Neuronal stem cell (in vitro differentiated cells): ENCODE measurements around the gene MYO9A.

Experiments
- DNase-seq: peaks from one replicate; pipeline ENCODE4 v3.0.0-alpha.2; 2013; ENCODE audit warnings: low spot score
- H2AFZ ChIP-seq: one replicate; pipeline ENCODE4 v1.6.1; 2013; ENCODE audit warnings: mild to moderate bottlenecking, low read length, inconsistent platforms
- H2AK5ac ChIP-seq: 2 replicates; pipeline ENCODE4 v1.6.1; 2013; ENCODE audit warnings: low read depth, mild to moderate bottlenecking, inconsistent platforms, low read length, moderate library complexity, mixed read lengths
- H2BK120ac ChIP-seq: 2 replicates; pipeline ENCODE4 v1.6.1; 2013; ENCODE audit warnings: low read depth, mild to moderate bottlenecking, inconsistent platforms, low read length, moderate library complexity, mixed read lengths
- H2BK12ac ChIP-seq: one replicate; pipeline ENCODE4 v1.6.1; 2013; ENCODE audit warnings: low read length, inconsistent platforms
- H2BK15ac ChIP-seq: 2 replicates; pipeline ENCODE4 v1.6.1; 2013; ENCODE audit warnings: mild to moderate bottlenecking, low read length, inconsistent platforms, mixed read lengths
- H2BK5ac ChIP-seq: one replicate; pipeline ENCODE4 v1.6.1; 2013; ENCODE audit warnings: inconsistent platforms, mild to moderate bottlenecking, low read length, moderate library complexity
- H3K14ac ChIP-seq: one replicate; pipeline ENCODE4 v1.6.1; 2013; ENCODE audit warnings: low read length, inconsistent platforms
- H3K18ac ChIP-seq: 2 replicates; pipeline ENCODE4 v1.6.1; 2013; ENCODE audit warnings: low read length, inconsistent platforms
- H3K23ac ChIP-seq: 2 replicates; pipeline ENCODE4 v1.6.1; 2013; ENCODE audit warnings: low read depth, mild to moderate bottlenecking, mixed read lengths, low read length, inconsistent platforms; ENCODE audit not compliant: poor library complexity
- H3K27ac ChIP-seq: replicated peaks from 3 replicates; pipeline ENCODE4 v1.5.1; 2013; ENCODE audit warnings: low read length, inconsistent platforms
- H3K27me3 ChIP-seq, 3 experiments: 2 replicates each; pipeline ENCODE4 v1.6.1; 2013; ENCODE audit warnings: low read length in 3 of 3, mild to moderate bottlenecking in 2 of 3, inconsistent platforms in 1 of 3, low read depth in 1 of 3, mixed read lengths in 1 of 3, moderate library complexity in 1 of 3; ENCODE audit not compliant: control insufficient read depth in 3 of 3, insufficient read depth in 3 of 3
- H3K36me3 ChIP-seq, 2 donors: replicated peaks in 1 of 2; 2 replicates each; pipeline ENCODE4 v1.6.1; 2013; ENCODE audit warnings: low read length in 2 of 2; ENCODE audit not compliant: control insufficient read depth in 2 of 2, insufficient read depth in 2 of 2
- H3K4ac ChIP-seq: 2 replicates; pipeline ENCODE4 v1.6.1; 2013; ENCODE audit warnings: inconsistent platforms, mild to moderate bottlenecking, low read length, moderate library complexity
- H3K4me1 ChIP-seq, 2 donors: 1 replicate in 1 of 2; 2 replicates in 1 of 2; pipeline ENCODE4 v1.6.1; 2013; ENCODE audit warnings: low read length in 2 of 2, low read depth in 1 of 2; ENCODE audit not compliant: control insufficient read depth in 2 of 2, insufficient read depth in 1 of 2
- H3K4me2 ChIP-seq: one replicate; pipeline ENCODE4 v1.6.1; 2013; ENCODE audit warnings: mild to moderate bottlenecking, low read length, inconsistent platforms; ENCODE audit not compliant: insufficient read depth, poor library complexity, severe bottlenecking
- H3K4me3 ChIP-seq, 2 donors: 2 replicates each; pipeline ENCODE4 v1.5.1; 2013; ENCODE audit warnings: low read length in 2 of 2, mild to moderate bottlenecking in 2 of 2, inconsistent platforms in 1 of 2, moderate library complexity in 1 of 2
- H3K79me1 ChIP-seq: one replicate; pipeline ENCODE4 v1.6.1; 2013; ENCODE audit warnings: low read depth, mild to moderate bottlenecking, inconsistent platforms, low read length, moderate library complexity
- H3K9ac ChIP-seq: one replicate; pipeline ENCODE4 v1.6.1; 2013; ENCODE audit warnings: mild to moderate bottlenecking, low read depth, low read length, inconsistent platforms; ENCODE audit not compliant: poor library complexity
- H3K9me3 ChIP-seq, 2 donors: replicated peaks in 1 of 2; 2 replicates each; pipeline versions ENCODE3 to v1.6.1; 2013; ENCODE audit warnings: low read length in 2 of 2, mild to moderate bottlenecking in 2 of 2, inconsistent platforms in 1 of 2, low read depth in 1 of 2, mixed read lengths in 1 of 2, moderate library complexity in 1 of 2; ENCODE audit not compliant: control insufficient read depth in 2 of 2, insufficient read depth in 1 of 2
- H4K8ac ChIP-seq: one replicate; pipeline ENCODE4 v1.6.1; 2013; ENCODE audit warnings: low read depth, mild to moderate bottlenecking, inconsistent platforms, low read length, moderate library complexity
- H4K91ac ChIP-seq: one replicate; pipeline ENCODE4 v1.6.1; 2013; ENCODE audit warnings: low read length, low read depth, mild to moderate bottlenecking, inconsistent platforms; ENCODE audit not compliant: poor library complexity
- WGBS, 2 donors: extraction: QIAGEN DNeasy Blood & Tissue Kit; methylation state at CpG; one replicate each; pipeline ENCODE4 v1.1.7; 2013; ENCODE audit warnings: missing lambda C conversion rate in 2 of 2, mixed read lengths in 1 of 2; ENCODE audit not compliant: insufficient read length in 2 of 2, insufficient replicate concordance in 1 of 2; ENCODE audit errors: extremely low coverage in 2 of 2; 5-methylcytosine and 5-hydroxymethylcytosine counted together

Gene MYO9A

DNA sequence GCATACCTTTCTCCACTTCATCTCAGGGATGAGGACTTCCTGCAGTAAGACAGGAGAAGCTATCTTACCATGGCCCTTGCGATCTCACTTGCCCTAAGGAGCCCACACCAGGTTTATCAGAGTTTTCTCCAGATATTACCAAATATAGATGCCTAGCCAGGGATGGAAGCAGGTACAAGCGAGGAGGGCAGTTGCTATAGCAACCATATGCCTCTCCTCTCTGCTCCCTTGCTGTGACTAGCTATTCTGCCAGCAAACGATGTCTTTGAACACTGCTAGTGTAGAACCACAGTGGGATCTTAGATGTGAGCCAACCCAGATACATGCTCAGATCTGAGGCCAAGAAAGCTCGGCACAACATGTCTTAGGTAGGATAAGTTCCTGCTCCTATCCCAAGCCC lies 45.8 kb upstream of the MYO9A start:
- no CpG with 5 or more reads among the region's 4 CpGs for WGBS, 2 donors
- H3K14ac ChIP-seq = no peak overlapping the region
- H3K27ac ChIP-seq = no peak overlapping the region

DNA sequence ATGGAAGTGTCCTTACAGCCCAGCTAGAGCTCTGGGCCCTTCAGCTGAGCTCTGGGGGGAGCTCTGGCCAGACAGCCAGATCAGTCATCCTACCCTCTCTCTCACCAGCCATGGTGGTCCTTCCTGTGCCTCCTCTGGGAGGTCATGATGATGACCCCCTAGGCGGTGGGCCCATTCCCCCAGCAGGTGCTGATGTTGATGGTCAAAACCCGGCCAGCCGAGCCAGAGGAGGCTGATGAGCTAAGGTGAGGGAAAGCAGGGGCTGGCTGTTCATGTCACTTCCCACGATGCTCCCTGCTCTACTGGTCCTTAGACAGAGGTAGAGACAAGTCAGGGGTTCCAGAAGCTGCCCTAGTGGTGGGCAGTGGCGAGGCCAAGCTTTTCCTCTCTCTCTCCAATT lies 44.6 kb upstream of the MYO9A start:
- Histone ChIP-seq H3K23ac (no peak overlapping the region), H3K4me1 (peaks cover 13 to 18% of the 10 kb centered on the region in 2 donors), H3K36me3 (no peaks in the 10 kb centered on the region), H2BK12ac (no peak overlapping the region), H3K9me3 (no peaks in the 10 kb centered on the region), H3K27ac (no peak overlapping the region), H3K9ac (no peak overlapping the region), H2BK5ac (no peak overlapping the region), H3K79me1 (no peaks in the 10 kb centered on the region), H3K4ac (no peak overlapping the region), H3K18ac (no peak overlapping the region), H2BK120ac (no peak overlapping the region), H2BK15ac (no peak overlapping the region), H3K4me3 (no peak overlapping the region), H4K91ac (no peak overlapping the region), H4K8ac (no peak overlapping the region), H3K4me2 (no peak overlapping the region), H3K14ac (no peak overlapping the region), H2AFZ (no peak overlapping the region), H2AK5ac (peak overlapping the region; percentile 20), H3K27me3 (peaks cover 0 to 6% (median 0%) of the 10 kb centered on the region in 3 experiments)
- no CpG with 5 or more reads among the region's 5 CpGs for WGBS, 2 donors
- DNase-seq = no peak

More for the DNA sequence above, 45.8 kb upstream of the MYO9A start:
- H4K8ac ChIP-seq = no peak overlapping the region
- H2BK15ac ChIP-seq = no peak overlapping the region
- H2AK5ac ChIP-seq = no peak overlapping the region
- H3K4ac ChIP-seq = no peak overlapping the region
- peaks cover 0 to 6% (median 0%) of the 10 kb centered on the region in 3 experiments for H3K27me3 ChIP-seq
- peaks cover 18 to 21% of the 10 kb centered on the region in 2 donors for H3K4me1 ChIP-seq
- no peak overlapping the region for H3K18ac ChIP-seq
- H3K36me3 ChIP-seq = no peaks in the 10 kb centered on the region
- H2BK5ac ChIP-seq = no peak overlapping the region
- no peak overlapping the region for H2AFZ ChIP-seq
- H3K9ac ChIP-seq = no peak overlapping the region
- no peaks in the 10 kb centered on the region for H3K79me1 ChIP-seq
- no peak overlapping the region for H3K4me2 ChIP-seq
- no peaks in the 10 kb centered on the region for H3K9me3 ChIP-seq
- H3K23ac ChIP-seq = no peak overlapping the region
- H4K91ac ChIP-seq = no peak overlapping the region
- H2BK12ac ChIP-seq = no peak overlapping the region
- no peak overlapping the region for H3K4me3 ChIP-seq
- no peak for DNase-seq
- H2BK120ac ChIP-seq = no peak overlapping the region

DNA sequence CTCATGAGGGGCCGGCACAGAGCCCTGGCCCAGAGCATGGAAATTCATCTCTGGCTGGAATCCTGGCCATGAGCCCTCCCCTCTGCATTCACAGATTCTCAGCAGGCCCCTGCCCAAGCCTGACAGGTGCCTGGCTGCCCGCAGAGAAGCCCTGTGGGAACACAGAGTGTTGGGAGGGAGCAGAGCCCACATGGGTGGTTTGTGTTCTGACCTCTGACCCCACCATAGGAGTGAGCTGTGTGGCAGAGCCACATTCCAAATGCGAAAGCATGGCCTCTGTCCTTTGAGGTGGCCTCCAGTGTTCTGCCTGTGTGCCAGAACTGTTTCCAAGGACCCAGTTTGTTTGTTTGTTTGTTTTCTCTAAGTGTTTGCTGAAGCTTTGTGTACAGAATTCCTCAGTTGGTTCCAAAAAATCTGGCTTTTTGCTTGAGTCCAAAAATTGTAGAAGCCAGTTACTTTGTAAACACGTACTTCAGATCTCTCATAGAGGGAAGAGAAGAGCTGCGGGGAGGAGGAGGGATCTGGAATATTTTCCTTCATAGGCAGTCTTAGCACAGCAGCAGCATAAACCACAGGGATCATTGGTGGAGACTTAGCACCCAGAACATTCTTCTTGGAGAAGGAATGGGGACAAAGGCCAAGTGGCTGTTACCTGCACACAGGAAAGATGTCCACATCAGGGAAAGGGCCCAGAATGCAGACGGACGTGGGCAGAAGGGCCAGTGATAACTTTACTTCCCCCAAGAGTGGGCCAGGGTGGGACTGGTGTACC lies 43.6 kb upstream of the MYO9A start:
- no peak overlapping the region for H3K27ac ChIP-seq
- no peak overlapping the region for H3K14ac ChIP-seq
- no peak overlapping the region for H2AK5ac ChIP-seq
- no peak overlapping the region for H2BK15ac ChIP-seq
- no peaks in the 10 kb centered on the region for H3K36me3 ChIP-seq
- H2BK12ac ChIP-seq = no peak overlapping the region
- no peak overlapping the region for H4K8ac ChIP-seq
- H3K9ac ChIP-seq = no peak overlapping the region
- no peak overlapping the region for H3K4me2 ChIP-seq
- no peak overlapping the region for H2BK5ac ChIP-seq
- peaks cover 0 to under 1% (median 0%) of the 10 kb centered on the region in 3 experiments for H3K27me3 ChIP-seq
- peak overlapping the region; percentile 15 for H3K18ac ChIP-seq
- H2BK120ac ChIP-seq = no peak overlapping the region
- H4K91ac ChIP-seq = no peak overlapping the region
- WGBS, 2 donors = no CpG with 5 or more reads among the region's 7 CpGs
- H3K23ac ChIP-seq = peak overlapping the region; percentile 26
- H3K4me1 ChIP-seq = peaks cover 13 to 18% of the 10 kb centered on the region in 2 donors
- H3K9me3 ChIP-seq = no peaks in the 10 kb centered on the region
- DNase-seq = peak; percentile 21
- no peak overlapping the region for H3K4me3 ChIP-seq
- no peak overlapping the region for H3K4ac ChIP-seq
- no peaks in the 10 kb centered on the region for H3K79me1 ChIP-seq
- H2AFZ ChIP-seq = no peak overlapping the region

DNA sequence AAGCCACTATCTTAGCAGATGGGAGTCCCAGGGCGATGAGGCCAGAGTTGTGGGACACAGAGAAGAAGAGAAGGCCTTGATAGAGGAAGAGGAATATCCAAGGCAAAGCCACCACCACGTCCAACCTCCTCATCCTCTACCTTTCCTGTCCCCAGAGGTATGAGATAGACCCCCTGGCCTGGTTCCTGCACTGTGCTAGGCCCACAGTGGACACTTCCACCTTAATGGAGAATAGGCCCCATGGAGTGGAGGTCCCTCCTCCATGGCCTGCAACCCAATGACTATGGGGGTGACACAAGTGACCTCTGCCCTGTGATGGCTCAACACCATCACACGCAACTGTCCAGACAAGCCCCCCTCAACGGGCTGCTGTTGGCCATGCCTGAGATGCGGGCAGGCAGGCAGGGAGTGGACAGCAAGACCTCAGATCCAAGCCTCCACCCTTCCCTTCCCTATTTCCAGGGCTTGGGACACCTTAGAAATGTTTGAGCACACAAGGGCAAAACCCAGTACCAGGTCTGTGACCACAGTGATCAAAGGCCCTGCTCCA lies 42.8 kb upstream of the MYO9A start:
- Histone ChIP-seq H3K27ac (no peak overlapping the region), H3K4me3 (no peak overlapping the region), H4K91ac (no peak overlapping the region), H3K23ac (no peak overlapping the region), H3K9me3 (no peaks in the 10 kb centered on the region), H3K36me3 (no peaks in the 10 kb centered on the region), H2BK5ac (no peak overlapping the region), H3K79me1 (no peaks in the 10 kb centered on the region), H3K14ac (no peak overlapping the region), H2BK15ac (no peak overlapping the region), H2AK5ac (no peak overlapping the region), H3K27me3 (no peaks in the 10 kb centered on the region), H3K9ac (no peak overlapping the region), H2BK120ac (no peak overlapping the region), H2AFZ (no peak overlapping the region), H3K4me1 (peaks cover 13 to 18% of the 10 kb centered on the region in 2 donors), H4K8ac (no peak overlapping the region), H2BK12ac (no peak overlapping the region), H3K4me2 (no peak overlapping the region), H3K4ac (no peak overlapping the region), H3K18ac (peak overlapping the region; percentile 61)
- WGBS, 2 donors = no CpG with 5 or more reads among the region's 5 CpGs
- no peak for DNase-seq
